AG08395 (cell line): ENCODE measurements around the gene KATNIP.
A peak's percentile ranks its signal among the peaks of the same experiment; 100 is the strongest.

Experiments used
- DNase-seq: peaks from one replicate; pipeline ENCODE4 v3.0.0; 2012; ENCODE audit warnings: mixed read lengths, low spot score

The KATNIP gene

DNA sequence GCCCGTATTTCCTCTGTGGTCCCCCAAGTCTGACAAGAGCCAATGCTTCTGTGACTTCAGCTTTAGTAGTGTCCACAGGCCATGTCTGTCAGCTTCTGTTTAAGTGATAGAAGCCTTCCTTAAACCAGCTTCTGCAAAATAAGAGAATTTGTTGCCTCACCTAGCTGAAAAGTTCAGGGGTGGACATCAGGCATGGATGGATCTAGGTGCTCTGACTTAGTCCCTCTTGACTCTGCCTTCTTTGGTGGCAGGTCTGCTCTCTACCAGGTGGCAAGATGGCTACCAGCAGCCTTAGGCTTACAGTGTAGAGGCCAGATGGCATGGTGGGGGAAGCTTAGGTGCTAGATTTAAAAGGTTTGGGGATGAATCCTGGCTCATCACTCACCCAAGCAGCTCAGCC lies 33.7 kb downstream of the KATNIP start:
- DNase-seq, result no peak

DNA sequence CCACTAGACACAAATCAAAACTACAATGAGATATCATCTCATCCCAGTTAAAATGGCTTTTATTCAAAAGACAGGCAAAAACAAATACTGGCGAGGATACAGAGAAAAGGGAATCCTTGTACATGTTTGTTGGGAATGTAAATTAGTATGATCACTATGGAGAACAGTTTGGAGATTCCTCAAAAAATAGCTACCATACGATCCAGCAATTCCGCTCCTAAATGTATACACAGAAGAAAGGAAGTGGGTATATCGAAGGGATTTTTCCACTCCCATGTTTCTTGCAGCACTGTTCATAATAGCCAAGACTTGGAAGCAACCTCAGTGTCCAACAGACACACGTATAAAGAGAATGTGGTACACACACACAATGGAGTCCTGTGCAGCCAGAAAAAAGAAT lies 35.3 kb downstream of the KATNIP start:
- no peak for DNase-seq

GRCh38 chr16:27586711-27587110 lies 36.8 kb downstream of the KATNIP start:
- DNase-seq, result no peak

DNA sequence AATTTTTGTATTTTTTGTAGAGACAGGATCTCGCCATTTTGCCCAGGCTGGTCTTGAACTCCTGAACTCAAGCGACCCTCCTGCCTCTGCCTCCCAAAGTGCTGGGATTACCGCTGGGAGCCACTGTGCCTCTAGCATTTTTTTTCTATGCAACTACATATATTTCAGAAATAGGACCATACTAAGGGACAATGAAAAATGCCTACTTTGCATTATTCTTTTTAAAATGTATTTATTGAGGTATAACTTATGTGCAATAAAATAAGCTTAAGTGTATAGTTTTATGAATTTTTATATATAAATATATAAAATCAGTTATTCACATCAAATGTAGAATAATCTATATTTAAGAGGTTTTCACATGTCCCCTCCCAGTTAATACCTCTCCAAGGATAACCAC lies 38.1 kb downstream of the KATNIP start:
- no peak for DNase-seq

DNA sequence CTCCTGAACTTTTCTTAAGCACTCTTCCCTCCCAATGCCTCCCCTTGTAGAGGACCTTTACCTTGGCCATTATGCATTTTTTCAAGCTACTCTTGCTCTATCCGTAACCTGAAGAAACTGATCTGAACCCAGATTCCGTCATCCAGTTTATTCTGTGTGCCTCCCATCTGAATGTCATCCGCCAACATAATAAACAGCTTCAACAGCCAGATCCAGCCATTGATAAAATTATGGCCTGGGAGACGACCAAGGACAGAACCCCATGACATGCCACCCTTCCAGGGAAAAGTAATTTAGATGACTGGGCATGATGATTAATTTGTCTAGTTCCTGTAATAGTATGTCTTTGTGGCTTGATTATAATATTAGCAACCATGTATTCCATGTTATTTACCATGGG lies 41.9 kb downstream of the KATNIP start:
- no peak for DNase-seq

DNA sequence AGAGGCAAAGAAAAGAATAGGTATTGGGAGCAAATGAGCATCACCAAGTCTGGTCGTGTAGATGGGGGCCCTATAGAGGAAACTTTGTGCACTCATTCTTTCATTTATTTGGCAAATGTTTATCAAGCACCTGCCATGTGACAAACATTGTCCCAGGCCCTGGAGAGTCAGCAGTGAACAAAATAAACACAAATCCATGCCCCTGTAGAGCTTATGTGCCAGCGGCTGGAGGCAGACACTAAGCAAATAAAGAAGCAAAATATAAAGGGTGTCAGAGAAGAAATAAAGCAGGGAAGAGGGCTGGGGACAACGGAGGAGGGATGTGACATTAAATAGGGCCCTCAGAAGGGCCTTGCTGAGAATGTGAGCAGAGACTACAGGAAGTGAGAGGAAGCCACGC lies 45.5 kb downstream of the KATNIP start:
- no peak for DNase-seq

GRCh38 chr16:27595993-27596392 lies 46.0 kb downstream of the KATNIP start:
- no peak for DNase-seq

DNA sequence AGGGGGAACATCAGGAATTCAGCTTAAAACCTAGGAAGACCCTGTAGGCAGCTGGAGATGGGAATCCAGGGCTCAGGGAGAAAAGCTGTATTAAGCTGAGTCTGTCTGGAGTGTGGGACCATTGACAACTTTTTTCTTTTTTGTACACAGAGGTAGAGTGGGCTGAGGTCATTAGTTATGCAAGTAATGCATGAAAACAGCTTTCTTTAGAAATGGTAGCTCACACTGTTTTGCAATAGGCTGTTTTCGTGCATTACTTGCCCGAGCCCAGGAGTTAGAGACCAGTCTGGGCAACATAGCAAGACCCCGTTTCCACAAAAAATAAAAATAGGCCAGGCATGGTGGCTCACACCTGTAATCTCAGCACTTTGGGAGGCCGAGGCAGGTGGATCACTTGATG lies 46.5 kb downstream of the KATNIP start:
- no peak for DNase-seq

DNA sequence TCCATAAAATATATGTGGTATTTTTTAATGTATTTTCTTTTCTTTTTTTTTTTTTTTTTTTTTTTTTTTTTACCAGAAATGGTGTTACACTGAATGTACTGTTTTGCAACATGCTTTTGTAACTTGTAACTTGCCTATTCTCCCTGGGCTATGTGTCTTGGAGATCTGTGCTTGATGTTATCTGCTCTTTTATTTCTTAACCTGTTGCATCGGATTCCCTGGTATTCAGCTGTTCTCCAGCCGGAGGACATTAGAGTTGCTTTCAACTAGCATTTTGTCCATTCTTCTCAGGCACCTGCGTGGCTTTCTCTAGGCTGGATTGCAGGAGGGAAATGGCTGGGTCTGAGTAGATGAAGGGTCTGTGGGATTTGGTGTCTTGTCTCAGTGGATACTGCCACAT lies 47.4 kb downstream of the KATNIP start:
- no peak for DNase-seq

DNA sequence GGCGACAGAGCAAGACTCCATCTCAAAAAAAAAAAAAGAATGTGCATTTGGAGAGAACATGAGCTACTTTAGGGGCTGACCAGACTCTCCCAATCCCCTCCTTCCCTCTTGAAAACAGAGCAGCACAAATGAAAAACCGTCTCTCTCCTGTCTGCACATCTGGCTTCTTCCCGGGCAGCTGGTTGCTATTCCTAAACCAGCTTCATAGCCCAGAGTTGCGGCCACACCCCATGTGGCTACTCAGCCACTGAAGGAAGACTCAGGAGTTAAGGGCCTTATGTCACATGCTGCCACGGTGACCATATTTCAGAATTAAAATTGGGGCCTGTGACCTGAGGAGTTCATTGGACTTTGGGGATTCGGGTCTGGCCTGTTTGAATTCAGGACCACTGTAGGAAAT lies 48.3 kb downstream of the KATNIP start:
- DNase-seq, result peak; percentile 41

DNA sequence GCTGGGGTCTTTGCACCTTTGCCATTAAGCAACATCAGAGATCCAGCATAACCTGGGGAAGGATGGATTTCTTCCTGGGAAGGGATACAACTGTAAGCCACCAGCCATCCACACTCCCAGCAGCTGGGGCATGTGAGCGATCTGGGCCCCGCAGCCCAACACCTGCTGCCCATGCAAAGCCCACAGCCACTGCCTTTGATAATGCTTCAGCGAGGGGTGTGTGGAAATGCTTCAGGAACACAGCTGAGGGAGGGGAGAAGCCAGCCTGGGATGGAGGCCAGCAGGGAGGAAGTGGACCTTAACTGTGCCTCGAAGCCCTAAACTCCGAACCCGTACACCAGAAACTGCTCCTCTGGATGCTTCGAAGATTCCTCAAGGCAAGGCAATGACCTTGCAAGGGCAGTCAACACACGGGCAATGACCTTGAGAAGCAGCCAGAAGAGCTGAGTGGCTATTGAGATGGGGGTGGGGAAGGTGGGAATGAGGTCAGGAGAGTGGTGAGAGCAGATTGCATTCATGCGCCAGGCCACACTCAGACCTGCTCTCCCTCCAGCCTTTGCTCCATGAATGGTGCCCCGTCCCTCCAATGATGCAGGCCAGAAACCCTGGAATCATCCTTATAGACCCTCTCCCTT lies 49.1 kb downstream of the KATNIP start:
- DNase-seq, result no peak

DNA sequence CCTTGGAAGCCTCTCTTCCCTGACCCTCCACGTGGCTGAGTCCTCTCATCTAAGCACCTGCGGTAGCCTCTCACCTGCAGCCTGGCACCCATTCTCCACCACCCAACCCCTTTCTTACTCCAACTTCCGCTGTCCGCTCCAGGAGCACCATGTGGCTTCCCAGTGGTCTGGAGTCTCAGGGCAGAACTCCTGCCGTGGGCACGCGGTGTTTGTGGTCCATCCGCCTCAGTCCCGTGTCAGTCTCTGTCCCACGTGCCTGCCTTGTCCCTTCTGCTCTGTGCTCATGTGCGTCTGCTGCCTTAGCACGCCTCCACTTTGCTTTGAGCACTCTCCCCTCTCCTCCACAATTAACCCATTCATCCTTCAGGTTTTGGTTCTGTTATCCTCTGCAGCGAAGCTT lies 49.7 kb downstream of the KATNIP start:
- DNase-seq, result no peak
